CD4-positive, alpha-beta T cell treated with Interleukin-6 for 4 hours (primary cell): ENCODE data around the gene NNAT.

Experiments used
- DNase-seq: peaks from one replicate; pipeline ENCODE4 v3.0.0-alpha.2; 2020; ENCODE audit warnings: mixed read lengths

Gene NNAT

DNA sequence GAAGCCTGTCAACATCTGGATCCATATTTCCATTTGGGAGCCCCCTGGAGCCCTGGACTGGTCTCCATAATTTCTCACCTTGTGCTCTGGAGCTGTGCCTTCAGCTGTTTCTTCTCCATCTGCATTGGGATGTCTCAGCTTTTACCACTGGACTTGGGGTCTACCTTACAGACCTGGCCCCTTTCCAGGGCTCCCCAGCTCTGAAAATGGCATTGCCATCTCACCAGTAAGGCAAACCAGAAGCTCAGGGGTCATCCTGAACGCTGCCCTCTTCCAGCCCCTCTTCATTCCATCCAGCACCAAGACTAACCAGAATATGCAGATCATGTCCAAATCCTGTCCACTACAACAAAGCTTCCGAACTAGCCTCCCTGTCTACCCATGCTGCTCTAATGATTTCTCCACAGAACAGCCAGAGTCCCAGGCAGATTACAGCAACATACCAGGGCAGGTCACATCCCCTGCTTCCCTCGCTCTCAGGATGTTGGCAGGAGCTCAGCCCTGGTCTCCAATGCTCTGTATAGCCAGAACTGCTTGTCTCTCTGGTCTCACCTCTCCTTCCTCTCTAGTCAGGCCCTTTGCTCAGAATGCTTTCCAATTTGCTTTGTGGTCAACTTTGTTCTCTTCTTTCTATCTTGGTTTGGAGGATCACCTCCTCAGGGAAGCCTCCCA is 17.7 kb upstream of the NNAT start:
- no peak for DNase-seq

DNA sequence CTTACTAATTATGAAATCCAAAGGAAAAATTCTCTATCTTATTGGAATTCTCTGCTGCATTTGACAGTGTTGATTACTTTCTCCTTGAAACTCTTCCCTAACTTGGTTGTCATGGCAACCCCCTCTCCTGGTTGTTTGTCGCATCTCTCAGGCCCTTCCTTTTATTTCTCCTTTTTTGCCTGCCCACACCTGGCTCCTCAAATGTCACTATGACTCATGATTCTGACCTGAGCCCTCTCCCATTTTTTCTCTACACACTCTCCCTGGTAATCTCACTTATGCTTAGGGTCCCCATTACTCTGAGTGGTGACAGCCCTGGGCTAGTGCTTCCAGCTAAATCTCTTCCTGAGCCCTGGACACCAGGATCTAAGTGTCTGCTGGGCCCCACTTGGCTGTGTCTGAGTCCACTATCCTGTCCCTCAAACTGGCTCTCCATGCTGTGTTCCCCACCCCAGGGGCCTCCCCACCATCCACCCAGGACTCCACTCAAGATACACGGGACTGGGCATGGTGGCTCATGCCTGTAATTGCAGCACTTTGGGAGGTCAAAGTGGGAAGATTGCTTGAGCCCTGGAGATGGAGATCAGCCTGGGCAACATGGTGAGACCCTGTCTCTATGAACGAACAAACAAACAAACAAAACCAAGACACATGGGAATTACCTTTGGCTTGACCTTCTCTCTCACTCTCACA is 16.5 kb upstream of the NNAT start:
- DNase-seq = no peak

GRCh38 chr20:37505263-37506151 is 15.5 kb upstream of the NNAT start:
- no peak for DNase-seq

GRCh38 chr20:37506152-37506725 is 14.8 kb upstream of the NNAT start:
- no peak for DNase-seq

- no peak for DNase-seq
Observed at GRCh38 chr20:37510226-37510625, 10.8 kb upstream of the NNAT start.

DNA sequence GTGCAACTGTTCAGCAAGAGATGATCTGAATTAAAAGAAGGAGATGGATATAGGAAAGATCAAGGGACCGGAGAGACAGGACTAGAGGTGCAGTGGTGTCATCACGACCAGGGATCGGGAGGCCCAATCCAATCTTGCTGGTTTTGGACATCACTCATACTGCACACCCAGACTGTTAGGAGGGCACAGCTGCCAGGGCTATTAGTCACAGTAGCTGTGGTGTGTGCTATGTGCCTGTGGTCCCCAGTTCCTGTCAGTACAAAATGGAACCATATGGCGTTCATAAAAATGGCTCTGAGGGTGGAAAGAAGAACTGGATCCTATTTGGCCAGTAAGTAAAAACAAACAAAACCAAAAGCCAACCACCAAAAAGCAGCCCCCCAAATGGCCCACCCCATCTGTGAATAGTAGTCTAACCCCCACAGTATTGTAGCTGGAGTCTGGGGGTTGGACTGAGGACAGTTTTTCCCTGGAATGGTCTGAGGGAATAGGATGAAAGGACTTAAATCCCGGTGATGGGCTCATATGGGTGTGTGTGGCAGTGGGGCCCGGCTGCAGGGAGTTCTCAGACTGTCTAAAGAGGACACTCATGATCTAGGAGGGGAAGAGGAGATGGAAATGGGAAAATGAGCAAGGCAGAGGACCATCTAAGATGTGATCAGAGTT is 9.3 kb upstream of the NNAT start:
- no peak for DNase-seq

GRCh38 chr20:37513779-37514359 is 7.2 kb upstream of the NNAT start:
- DNase-seq = no peak

DNA sequence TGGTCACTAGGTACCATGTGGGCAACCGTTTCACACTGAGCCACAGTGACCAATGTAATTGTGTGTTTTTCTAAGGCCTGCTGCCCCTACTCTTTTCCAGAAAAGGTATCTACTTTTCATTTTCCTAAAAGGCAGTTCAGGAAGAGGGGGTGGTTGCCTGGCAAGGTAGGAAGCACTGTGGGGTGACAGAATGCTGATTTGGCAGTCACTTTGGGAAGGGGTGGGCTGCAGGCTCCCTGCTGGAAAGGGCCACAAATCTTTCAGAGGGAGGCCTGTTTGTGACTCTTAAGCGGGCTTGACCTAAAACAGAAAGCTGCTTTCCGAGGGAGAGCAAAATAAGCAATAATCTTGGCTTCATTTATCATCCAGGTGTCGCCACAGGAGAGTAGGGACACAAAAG is 5.2 kb upstream of the NNAT start:
- no peak for DNase-seq

GRCh38 chr20:37516811-37517750 is 4.0 kb upstream of the NNAT start:
- no peak for DNase-seq

DNA sequence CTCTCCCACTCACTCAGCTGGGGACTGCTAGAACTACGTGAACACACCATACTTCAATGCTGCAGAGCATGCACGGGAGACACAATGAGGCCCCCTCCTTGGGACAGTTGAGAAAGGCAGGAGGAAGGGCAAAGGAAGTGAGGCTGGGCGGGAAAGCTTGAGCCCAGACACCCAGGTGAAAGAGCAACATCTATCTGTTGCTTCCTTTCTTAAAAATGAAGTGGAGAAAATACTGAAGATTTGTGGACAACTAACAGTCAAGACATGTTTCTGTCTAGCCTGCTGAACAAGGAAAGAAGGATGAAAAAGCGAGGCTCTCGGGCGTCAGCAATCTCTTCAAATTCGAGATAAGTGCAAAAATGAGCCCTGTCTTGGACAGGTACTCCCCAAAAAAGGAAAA is 3.0 kb upstream of the NNAT start:
- DNase-seq = no peak

DNA sequence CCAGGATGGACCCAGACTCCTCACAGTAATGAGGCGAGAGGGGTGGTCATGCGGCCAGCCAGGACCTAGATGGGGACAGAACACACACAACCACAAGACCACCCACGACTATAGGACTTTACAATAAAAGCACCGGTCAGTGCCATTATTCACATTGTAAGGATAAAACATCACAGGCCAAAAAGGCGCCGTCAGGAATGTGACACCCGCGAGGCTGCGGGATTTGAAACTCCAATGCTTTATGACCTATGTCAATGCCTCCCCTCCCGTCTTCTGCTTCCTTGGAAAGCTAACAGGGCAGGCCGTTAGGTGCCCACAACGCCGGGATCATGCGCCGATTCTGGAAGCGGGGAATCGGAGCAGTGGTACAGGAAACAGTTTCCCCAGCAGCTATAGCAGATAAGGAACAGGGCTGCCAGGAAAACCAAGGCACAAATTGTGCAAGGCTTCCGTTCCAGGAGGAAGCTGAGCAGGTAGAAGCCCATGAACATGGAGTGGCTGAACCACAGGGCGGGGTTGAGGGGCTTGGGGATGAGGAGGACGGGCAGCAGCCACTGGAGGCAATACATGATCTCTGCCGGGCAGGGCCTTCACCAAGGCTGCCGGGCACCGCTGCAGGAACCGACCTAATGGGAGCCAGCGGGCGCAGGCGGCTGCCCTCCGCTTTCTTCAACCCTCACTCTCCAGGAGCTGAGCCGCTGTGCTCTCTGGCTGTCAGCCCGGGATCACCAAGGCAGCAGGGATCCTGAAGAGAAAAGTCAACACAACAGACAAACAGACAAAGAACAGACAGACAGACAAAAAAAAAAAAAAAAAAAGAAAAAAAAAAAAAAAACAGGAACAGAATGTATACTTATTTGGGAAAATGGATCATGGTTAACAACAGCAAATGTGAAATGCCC is 2.2 kb upstream of the NNAT start:
- no peak for DNase-seq

DNA sequence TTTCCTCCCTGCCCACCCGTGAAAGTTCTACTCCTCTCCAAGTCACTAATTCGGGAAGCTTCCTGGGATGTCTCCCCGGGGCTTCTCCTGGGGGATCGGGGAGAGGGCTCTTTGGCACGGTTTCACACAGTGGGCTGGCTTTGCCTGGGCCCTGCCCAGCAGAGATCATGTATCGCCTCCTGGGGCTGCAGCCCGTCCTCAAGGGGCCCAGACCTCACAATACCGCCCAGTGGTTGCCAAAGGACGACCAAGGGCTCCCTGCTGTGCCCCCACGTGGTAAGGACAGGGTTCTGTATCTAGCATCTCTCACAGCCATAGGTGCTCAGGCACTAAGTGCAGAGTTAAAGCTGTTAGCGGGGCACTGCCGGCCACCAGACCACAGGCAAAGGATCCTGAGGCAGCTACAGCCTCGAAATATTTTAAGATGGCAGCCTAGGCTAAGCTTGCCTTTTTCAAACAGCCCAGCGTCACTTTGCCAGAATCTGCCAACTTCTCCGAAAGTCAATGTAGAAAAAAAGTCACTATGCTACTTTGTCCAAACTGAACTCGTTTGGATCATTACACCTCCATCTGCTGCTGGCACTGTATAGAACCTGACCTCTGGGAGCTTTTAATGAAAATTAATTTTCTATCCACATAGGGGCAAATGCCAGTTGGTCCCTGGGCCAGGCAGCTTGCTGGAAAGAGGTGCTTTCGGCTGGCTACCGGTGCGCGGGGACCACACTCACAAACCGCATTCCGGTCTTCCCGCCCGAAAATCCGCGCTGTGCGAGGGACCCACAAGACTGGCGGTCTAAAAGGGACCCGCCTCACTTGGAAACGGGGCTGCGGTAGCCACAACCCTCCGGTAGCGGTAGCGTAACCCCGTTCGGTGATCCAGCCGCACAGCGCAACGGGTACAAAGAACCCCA is 1.3 kb upstream of the NNAT start:
- no peak for DNase-seq

GRCh38 chr20:37520419-37520955 is 563 bp upstream of the NNAT start:
- DNase-seq = no peak

GRCh38 chr20:37522260-37523011 is 1.4 kb downstream of the NNAT start:
- DNase-seq = no peak

DNA sequence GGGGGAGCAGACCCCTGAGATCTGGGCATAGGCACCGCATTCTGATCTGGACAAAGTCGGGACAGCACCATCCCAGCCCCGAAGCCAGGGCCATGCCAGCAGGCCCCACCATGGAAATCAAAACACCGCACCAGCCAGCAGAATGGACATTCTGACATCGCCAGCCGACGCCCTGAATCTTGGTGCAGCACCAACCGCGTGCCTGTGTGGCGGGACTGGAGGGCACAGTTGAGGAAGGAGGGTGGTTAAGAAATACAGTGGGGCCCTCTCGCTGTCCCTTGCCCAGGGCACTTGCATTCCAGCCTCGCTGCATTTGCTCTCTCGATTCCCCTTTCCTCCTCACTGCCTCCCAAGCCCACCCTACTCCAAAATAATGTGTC is 2.0 kb downstream of the NNAT start:
- no peak for DNase-seq

DNA sequence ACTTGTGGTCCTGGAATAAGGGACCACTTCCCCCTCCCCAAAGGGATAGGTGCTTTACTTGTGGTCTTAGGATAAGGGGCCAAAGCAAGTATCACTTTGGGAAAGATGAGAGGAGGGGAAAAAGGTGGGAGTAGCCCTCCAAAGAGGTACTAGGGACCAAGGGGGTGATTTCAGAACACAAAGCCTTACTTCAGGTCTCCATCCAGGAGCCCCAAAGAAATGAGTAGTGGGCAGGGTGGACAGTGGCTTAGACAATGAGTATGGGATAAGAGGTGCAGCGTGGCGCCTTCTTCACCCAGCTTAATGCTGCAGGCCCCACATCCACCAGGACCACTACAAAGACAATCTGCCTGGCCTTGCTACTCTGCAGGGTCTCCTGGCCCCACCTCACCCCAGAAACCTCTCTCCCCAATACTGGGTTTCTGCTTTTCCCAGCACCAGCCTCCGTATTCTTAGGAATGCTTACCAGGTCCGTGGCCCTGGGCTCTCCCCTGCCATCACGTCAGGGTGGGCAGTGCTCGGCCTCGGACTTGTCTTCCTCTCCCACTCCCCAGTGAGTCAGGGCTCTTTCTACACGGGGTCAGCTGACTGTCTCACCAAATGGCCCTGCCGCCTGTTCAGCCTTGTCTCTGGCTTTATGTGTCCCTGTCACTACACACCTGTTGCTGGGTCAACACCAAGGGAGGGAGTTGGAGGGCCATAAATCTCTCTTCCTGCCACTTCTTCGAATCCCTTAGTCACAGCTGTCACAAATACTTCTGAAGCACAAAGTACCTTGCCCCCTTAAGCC is 3.1 kb downstream of the NNAT start:
- DNase-seq = no peak
